ENCODE results near the gene ARID1A. TPM values are rescaled to one million over a fixed set of nuclear protein-coding genes. Genes with fewer than 3 reads are reported as not detected.
"Not testable (repeated sequence)": the region's sequence is repeated elsewhere in the genome, so short reads cannot be mapped to it uniquely, and the experiment has no call there.

The ARID1A gene
- total and polyA plus RNA-seq, 9 donors, result 27.6 to 102 (median 62.1) TPM

DNA sequence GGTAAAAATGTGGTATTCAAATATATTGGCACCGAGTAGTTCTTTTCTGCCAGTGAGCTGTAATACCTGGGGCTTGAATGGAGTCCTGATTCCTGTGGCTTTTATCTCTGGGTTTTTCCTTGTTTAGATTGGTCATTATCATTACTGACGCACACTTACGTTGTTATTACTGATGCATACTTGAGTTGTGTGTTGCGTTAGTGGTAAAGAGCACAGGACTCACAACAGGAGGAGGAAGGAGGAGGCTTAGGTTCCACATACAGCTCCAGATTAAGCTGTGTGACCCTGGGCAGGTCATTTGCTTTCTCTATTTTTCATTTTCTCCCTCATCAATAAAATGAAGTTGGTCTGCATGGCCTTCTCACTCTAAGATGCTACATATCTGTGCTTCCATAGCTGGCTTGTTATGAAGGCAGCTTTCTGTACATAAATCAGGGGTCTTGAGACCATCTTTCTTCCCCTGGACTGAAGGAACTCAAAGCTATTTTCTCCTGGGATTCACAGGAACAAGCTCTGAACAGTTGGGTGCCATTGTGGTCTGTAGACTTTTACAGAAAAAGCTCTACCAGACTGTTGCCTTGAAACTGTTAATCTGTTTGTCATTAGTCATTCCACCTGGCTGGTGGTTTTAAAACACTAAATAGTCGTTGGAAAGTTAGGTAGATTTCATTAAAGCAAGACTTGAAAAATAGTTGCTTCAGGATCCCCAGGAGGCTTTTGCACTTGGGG, 5.6 kb downstream of the ARID1A start:
- H3K4me1 ChIP-seq (ENCODE audit: insufficient read depth), result peaks cover 32% of the 10 kb centered on the region
- no peaks in the 10 kb centered on the region for H3K27me3 ChIP-seq
- no peak overlapping the region for H3K27ac ChIP-seq
- intact Hi-C loops (cut with DNase I), result no loop called here
- 58 to 66% (median 60%) methylated on average over 5 of the region's 5 CpGs for WGBS, 3 donors
- DNase-seq, result no peak
- H3K9me3 ChIP-seq, result no peaks in the 10 kb centered on the region
- no peaks in the 10 kb centered on the region for H3K36me3 ChIP-seq
- TF ChIP-seq POLR2A (IDR thresholded peaks at IDR 0.05), result no peak
- TF ChIP-seq, protein P1, sequence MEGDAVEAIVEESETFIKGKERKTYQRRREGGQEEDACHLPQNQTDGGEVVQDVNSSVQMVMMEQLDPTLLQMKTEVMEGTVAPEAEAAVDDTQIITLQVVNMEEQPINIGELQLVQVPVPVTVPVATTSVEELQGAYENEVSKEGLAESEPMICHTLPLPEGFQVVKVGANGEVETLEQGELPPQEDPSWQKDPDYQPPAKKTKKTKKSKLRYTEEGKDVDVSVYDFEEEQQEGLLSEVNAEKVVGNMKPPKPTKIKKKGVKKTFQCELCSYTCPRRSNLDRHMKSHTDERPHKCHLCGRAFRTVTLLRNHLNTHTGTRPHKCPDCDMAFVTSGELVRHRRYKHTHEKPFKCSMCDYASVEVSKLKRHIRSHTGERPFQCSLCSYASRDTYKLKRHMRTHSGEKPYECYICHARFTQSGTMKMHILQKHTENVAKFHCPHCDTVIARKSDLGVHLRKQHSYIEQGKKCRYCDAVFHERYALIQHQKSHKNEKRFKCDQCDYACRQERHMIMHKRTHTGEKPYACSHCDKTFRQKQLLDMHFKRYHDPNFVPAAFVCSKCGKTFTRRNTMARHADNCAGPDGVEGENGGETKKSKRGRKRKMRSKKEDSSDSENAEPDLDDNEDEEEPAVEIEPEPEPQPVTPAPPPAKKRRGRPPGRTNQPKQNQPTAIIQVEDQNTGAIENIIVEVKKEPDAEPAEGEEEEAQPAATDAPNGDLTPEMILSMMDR (IDR thresholded peaks at IDR 0.05), result no peak
- no peak for TF ChIP-seq EP300 (IDR thresholded peaks at IDR 0.05)
- H3K4me3 ChIP-seq, result no peak overlapping the region

DNA sequence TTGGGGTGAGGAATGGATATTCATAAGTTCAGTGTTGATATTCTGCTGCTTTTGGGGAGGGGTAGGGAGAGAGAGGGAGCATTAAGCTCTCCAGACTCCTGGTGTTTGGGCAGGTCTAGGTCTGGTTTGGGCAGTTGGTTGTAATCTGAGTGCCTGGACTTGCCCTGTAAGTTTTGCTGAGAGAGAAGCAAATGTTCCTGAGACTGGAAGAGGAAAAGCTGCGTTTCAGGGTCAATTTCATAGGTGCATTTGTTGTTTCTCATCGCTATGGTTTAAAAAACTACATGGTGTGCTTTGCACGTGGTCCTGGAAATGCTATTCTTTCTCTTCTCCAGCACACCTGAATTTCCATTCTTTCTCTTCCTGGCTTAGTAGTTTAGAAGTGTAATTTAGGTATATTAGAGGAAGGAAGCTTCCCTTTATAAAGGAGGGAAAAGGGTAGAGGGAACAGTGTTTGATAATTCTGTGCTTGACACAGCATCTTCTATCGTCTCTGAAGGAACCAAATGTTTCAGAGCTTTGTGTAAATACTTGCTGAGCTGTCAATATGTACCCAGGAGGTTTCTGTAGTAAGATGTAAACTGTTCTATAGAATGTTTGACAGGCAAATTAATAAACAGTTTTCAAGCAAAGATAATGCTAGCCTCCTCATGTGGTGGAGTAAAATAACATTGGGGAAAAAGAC, 6.3 kb downstream of the ARID1A start:
- TF ChIP-seq, protein P1 (IDR thresholded peaks at IDR 0.05), result no peak
- TF ChIP-seq EP300 (IDR thresholded peaks at IDR 0.05) (no peak), POLR2A (IDR thresholded peaks at IDR 0.05) (no peak)
- H3K36me3 ChIP-seq, result no peaks in the 10 kb centered on the region
- WGBS, 3 donors, result 9 to 18% (median 17%) methylated on average over 4 of the region's 4 CpGs
- no peak overlapping the region for H3K4me3 ChIP-seq
- DNase-seq, result no peak
- H3K4me1 ChIP-seq (ENCODE audit: insufficient read depth), result peaks cover 35% of the 10 kb centered on the region
- no peaks in the 10 kb centered on the region for H3K27me3 ChIP-seq
- no peaks in the 10 kb centered on the region for H3K9me3 ChIP-seq
- intact Hi-C loops (cut with DNase I), result no loop called here
- no peak overlapping the region for H3K27ac ChIP-seq

DNA sequence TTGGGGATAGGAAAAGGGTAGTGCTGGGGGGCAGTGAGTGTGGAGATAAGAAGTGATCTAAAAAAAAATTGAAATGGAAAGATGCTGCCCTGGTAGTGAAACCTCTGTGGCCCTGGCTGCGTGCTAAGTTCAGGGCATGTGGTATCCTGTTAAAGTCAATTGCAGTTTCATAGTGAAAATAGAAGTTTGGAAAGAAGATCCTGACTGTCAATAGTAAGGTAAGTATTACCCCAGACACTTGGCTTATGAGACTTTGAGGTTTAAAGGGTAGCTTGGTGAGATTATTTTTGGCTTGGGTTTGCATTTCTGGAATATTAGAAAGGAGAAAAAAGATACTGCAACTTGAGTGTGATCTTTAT, 6.8 kb downstream of the ARID1A start:
- no peak for DNase-seq
- no peak overlapping the region for H3K27ac ChIP-seq
- no peak overlapping the region for H3K4me3 ChIP-seq

DNA sequence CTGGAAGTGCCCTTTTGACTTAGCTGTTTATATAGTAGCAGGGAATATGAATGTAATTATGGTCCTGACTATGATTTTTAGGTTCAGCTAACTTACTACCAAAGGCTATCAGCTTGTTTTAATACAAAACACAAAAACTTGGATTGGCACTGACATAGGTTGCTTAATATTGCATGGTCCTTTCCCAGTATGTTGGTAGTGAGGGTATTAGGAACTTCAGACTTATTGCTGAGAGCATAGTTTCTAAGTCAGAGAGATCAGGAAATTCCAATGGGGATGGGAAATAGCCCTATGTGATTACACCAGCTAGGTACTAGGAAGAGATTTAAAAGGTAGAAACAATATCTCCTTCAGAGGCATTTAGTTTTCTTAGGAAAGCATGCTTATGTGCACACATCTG, 7.7 kb downstream of the ARID1A start:
- intact Hi-C loops (cut with DNase I), result no loop called here
- Histone ChIP-seq H3K36me3 (no peaks in the 10 kb centered on the region), H3K4me3 (no peak overlapping the region), H3K27me3 (no peaks in the 10 kb centered on the region), H3K9me3 (no peaks in the 10 kb centered on the region), H3K27ac (no peak overlapping the region), H3K4me1 (ENCODE audit: insufficient read depth) (peaks cover 41% of the 10 kb centered on the region)
- DNase-seq, result no peak
- no peak for TF ChIP-seq POLR2A (IDR thresholded peaks at IDR 0.05)

More for the DNA sequence above, 6.8 kb downstream of the ARID1A start:
- intact Hi-C loops (cut with DNase I), result no loop called here
- 39 to 51% (median 47%) methylated on average over 1 of the region's 1 CpG for WGBS, 3 donors
- no peaks in the 10 kb centered on the region for H3K9me3 ChIP-seq
- TF ChIP-seq, protein P1 (IDR thresholded peaks at IDR 0.05), result no peak
- TF ChIP-seq EP300 (IDR thresholded peaks at IDR 0.05) (no peak), POLR2A (IDR thresholded peaks at IDR 0.05) (no peak)
- H3K36me3 ChIP-seq, result no peaks in the 10 kb centered on the region
- no peaks in the 10 kb centered on the region for H3K27me3 ChIP-seq
- peaks cover 39% of the 10 kb centered on the region for H3K4me1 ChIP-seq (ENCODE audit: insufficient read depth)

DNA sequence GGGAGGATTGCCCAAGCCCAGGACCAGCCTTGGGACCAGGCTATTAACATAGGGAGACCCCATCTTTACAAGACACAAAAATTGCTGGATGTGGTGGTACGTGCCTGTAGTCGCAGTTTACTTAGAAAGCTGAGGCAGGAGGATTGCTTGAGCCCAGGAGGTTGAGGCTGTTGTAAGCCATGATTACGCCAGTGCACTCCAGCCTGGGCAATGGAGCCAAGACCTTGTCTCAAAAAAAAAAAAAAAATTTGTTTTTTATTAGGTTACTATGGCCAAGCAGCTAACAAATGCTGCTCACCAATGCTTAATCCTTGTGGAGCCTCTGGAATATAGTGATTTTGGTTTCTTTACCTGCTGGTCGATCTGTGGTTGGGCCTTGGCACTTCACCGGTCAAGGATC, 8.8 kb downstream of the ARID1A start:
- 82 to 93% (median 86%) methylated on average over 5 of the region's 5 CpGs for WGBS, 3 donors
- H3K4me1 ChIP-seq (ENCODE audit: insufficient read depth), result peaks cover 42% of the 10 kb centered on the region
- no peak for DNase-seq
- no peaks in the 10 kb centered on the region for H3K36me3 ChIP-seq
- no peaks in the 10 kb centered on the region for H3K9me3 ChIP-seq
- H3K4me3 ChIP-seq, result no peak overlapping the region
- H3K27ac ChIP-seq, result no peak overlapping the region
- intact Hi-C loops (cut with DNase I), result no loop called here
- TF ChIP-seq, protein P1 (IDR thresholded peaks at IDR 0.05), result no peak
- TF ChIP-seq EP300 (IDR thresholded peaks at IDR 0.05) (no peak), POLR2A (IDR thresholded peaks at IDR 0.05) (no peak)
- no peaks in the 10 kb centered on the region for H3K27me3 ChIP-seq

DNA sequence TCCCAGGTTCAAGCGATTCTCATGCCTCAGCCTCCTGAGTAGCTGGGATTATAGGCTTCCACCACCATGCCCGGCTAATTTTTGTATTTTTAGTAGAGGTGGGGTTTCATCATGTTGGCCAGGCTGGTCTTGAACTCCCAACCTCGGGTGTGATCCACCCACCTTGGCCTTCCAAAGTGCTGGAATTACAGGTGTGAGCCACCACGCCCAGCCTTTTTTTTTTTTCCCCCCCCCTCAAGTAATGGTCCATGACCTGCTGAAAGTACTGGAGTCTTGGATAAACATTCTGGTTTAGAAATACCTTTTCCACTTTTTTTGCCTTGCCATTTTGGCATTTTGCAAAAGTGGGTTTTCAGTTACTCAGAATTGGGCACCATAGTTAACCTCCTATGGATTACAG, 9.4 kb downstream of the ARID1A start:
- DNase-seq; intact Hi-C loops (cut with DNase I); H3K27me3 ChIP-seq; H3K4me3 ChIP-seq; H3K36me3 ChIP-seq; H3K27ac ChIP-seq; H3K9me3 ChIP-seq: not testable (repeated sequence)
- 85 to 88% (median 86%) methylated on average over 4 of the region's 4 CpGs for WGBS, 3 donors
- H3K4me1 ChIP-seq (ENCODE audit: insufficient read depth), result peaks cover 39% of the 10 kb centered on the region

Data from ovary (tissue), 9 donors.